Measurements from ENCODE around the gene CFAP57.
A peak's percentile ranks its signal among the peaks of the same experiment; 100 is the strongest.

The CFAP57 gene

GRCh38 chr1:43288785-43289706, 116.9 kb downstream of the CFAP57 start:
- peak in 2 of 10 donors; percentile 6 to 55 for DNase-seq
- intact Hi-C loops (cut with DNase I): loop anchor here (1.0 kb wide), 1 partner anchor 21 kb away; no protein-coding TSS in a partner anchor

- intact Hi-C loops (cut with DNase I): no loop called here
- no peak for DNase-seq
These were observed 120.1 kb downstream of the CFAP57 start for GRCh38 chr1:43292216-43292615.

GRCh38 chr1:43292679-43293078, 120.5 kb downstream of the CFAP57 start:
- intact Hi-C loops (cut with DNase I): no loop called here
- DNase-seq: no peak

- DNase-seq: no peak
- intact Hi-C loops (cut with DNase I): no loop called here
These were observed 121.0 kb downstream of the CFAP57 start for GRCh38 chr1:43293176-43293575.

- intact Hi-C loops (cut with DNase I): no loop called here
- peak; percentile 27 to 93 (median 60) for DNase-seq
These were observed 122.0 kb downstream of the CFAP57 start for GRCh38 chr1:43293896-43294760.

- DNase-seq: no peak
- intact Hi-C loops (cut with DNase I): loop anchor here (5.0 kb wide), 1 partner anchor 63 kb away; the partner anchor contains the start of gene CDC20
These were observed 122.6 kb downstream of the CFAP57 start for GRCh38 chr1:43294761-43295160.

- no peak for DNase-seq
- intact Hi-C loops (cut with DNase I): loop anchor here (5.0 kb wide), 1 partner anchor 61 kb away; the partner anchor contains the start of gene CDC20
These were observed 124.1 kb downstream of the CFAP57 start for GRCh38 chr1:43296207-43296606.

- DNase-seq: no peak
- intact Hi-C loops (cut with DNase I): loop anchor here (5.0 kb wide), 1 partner anchor 59 kb away; the partner anchor contains the start of gene CDC20
These were observed 125.9 kb downstream of the CFAP57 start for GRCh38 chr1:43298055-43298454.

- intact Hi-C loops (cut with DNase I): loop anchor here (5.0 kb wide), 1 partner anchor 58 kb away; the partner anchor contains the start of gene CDC20
- DNase-seq: no peak
These were observed 127.0 kb downstream of the CFAP57 start for GRCh38 chr1:43299101-43299500.

- intact Hi-C loops (cut with DNase I): no loop called here
- DNase-seq: peak in 3 of 10 donors; percentile 19 to 58 (median 49)
These were observed 128.4 kb downstream of the CFAP57 start, which contains the start of gene TIE1 for GRCh38 chr1:43300378-43301094. TSS of gene TIE1 (plus strand) at chr1:43300982. CDS start at chr1:43301072, 90 bp downstream.

- peak in 3 of 10 donors; percentile 4 to 66 (median 21) for DNase-seq
- intact Hi-C loops (cut with DNase I): no loop called here
These were observed 130.1 kb downstream of the CFAP57 start for GRCh38 chr1:43302201-43302600.

GRCh38 chr1:43302721-43303470, 130.8 kb downstream of the CFAP57 start:
- intact Hi-C loops (cut with DNase I): no loop called here
- DNase-seq: peak in 2 of 10 donors; percentile 16 to 19

GRCh38 chr1:43303471-43304313, 131.6 kb downstream of the CFAP57 start:
- intact Hi-C loops (cut with DNase I): no loop called here
- peak in 3 of 10 donors; percentile 19 to 77 (median 44) for DNase-seq
